ENCODE results near the gene CIC. TPM values are rescaled to one million over a fixed set of nuclear protein-coding genes. Genes with fewer than 3 reads are reported as not detected.

The CIC gene
- total and polyA plus RNA-seq, 10 of the 15 experiments (the other 5 are each of a cell fraction or from before 2014, with no cell fraction given) = 0.18 to 50.6 (median 7.1) TPM

DNA sequence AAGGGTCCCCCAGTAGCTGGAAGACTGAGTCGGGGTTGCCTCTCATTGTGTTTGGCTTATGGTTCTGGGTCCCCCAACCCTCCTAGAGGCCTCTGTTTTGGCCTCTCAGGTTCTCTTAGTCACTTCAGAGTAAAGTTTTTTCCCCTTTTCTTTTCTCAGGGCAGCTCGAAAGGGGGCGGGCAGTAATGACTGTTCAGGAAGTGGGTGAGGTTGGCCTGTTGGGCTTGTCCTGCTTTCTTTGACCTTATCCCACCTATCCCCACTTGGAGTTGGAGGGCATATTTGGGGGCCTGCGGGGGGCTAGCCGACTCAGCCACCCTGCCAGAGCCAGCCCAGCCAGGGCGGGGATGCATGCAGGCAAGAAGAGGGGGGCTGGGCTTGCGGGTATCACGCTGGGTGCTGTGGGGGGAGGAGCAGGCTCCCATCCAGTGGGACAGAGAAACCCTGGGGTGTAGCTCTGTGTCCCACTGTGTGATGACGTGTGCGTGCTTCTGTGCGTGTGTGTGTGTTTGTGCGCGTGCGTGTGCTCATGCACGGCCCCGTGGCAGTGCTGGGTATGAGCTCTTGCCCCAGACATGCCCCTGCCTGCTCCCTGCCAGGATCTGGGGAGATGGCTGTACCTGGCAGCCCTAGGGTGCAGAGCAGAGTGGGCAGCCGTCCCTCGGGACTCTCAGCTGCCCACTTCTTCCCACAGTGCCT, 1.4 kb downstream of the CIC start (continued):
- peak; percentile 41; the same call in 1 of the 2 replicates for TF ChIP-seq DPF2 (IDR thresholded peaks at IDR 0.05)
- TF ChIP-seq CREM (IDR thresholded peaks at IDR 0.05; ENCODE audit: low read depth) = peak; percentile 52
- TF ChIP-seq PAX5 (IDR thresholded peaks at IDR 0.05; ENCODE audit: borderline replicate concordance, low read depth, low read length) = no peak
- TF ChIP-seq TCF7 (IDR thresholded peaks at IDR 0.05; ENCODE audit: borderline replicate concordance) = no peak
- peak; percentile 43; the same call in 1 of the 2 replicates for TF ChIP-seq MXI1 (IDR thresholded peaks at IDR 0.05; ENCODE audit: low read depth, low read length)
- peak; percentile 46; the same call in 1 of the 2 replicates for TF ChIP-seq EED (IDR thresholded peaks at IDR 0.05; ENCODE audit: low read depth)
- peak; percentile 79 for TF ChIP-seq IKZF1 (conservative IDR thresholded peaks at IDR 0.05)
- peak; percentile 34; the same call in 1 of the 2 replicates for TF ChIP-seq RUNX3 (IDR thresholded peaks at IDR 0.05; ENCODE audit: low read length)
- peak in 1 of 2 experiments; percentile 64; a peak in 2 of 4 replicates for TF ChIP-seq BHLHE40 (IDR thresholded peaks at IDR 0.05; ENCODE audit: borderline replicate concordance in 1 of 2, low read depth in 2 of 2, low read length in 1 of 2)
- TF ChIP-seq ZBED1 (IDR thresholded peaks at IDR 0.05; ENCODE audit: borderline replicate concordance) = no peak

DNA sequence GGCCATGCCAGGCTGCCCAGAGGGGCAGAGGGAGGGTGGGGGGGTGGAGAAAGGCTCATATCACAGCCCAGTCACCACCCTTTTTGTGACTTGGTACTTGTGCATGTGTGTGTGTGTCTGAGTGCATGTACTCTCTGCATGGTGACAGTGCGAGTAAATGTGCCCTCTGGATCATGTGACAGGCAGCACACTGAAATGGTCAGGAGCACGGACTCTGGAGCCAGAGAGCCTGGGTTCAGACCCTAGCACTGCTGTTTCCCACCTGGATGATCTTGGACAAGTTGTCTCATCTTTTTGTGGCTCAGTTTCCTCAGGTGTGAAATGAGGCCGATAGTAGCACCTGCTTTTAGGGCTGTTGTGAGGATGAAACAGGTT, 2.0 kb downstream of the CIC start:
- H3K79me2 ChIP-seq (ENCODE audit: control insufficient read depth, insufficient read depth, low read length) = peaks cover 28% of the 10 kb centered on the region
- WGBS (ENCODE audit: insufficient coverage, insufficient replicate concordance, low lambda C conversion rate, missing lambda C conversion rate) = 30% methylated on average over 3 of the region's 3 CpGs
- H3K4me3 ChIP-seq = peak overlapping the region; percentile 47
- ATAC-seq (no peak), DNase-seq (ENCODE audit: low read depth, low spot score) (no peak), FAIRE-seq (no peak)
- intact Hi-C loops (cut with micrococcal nuclease; ENCODE audit: unreplicated experiment) (no loop called here), in situ Hi-C loops (cut with MboI) (no loop called here)
- ChIA-PET RAD21 (ENCODE audit: unreplicated experiment) (interaction anchor here (0.6 to 3.1 kb wide), 7 partner anchors 9 to 143 kb away, joined by 3 to 23 read pairs (median 5); partner anchors contain the start of gene GSK3A), POLR2A (interaction anchor here (1.0 to 3.2 kb wide), 10 partner anchors 8 to 125 kb away, joined by 3 to 24 read pairs (median 4); partner anchors contain the start of genes ERF, GSK3A and ZNF526), CTCF (interaction anchor here (1.0 to 3.2 kb wide), 4 partner anchors 9 to 34 kb away, joined by 3 to 39 read pairs (median 10); partner anchors contain the start of gene GSK3A), SMC1A (ENCODE audit: uncharacterized antibody, unreplicated experiment) (interaction anchor here (1.0 to 3.2 kb wide), 6 partner anchors 8 to 157 kb away, joined by 3 to 24 read pairs (median 6); partner anchors contain the start of gene ERF)
- H3K36me3 ChIP-seq (ENCODE audit: control insufficient read depth in 2 of 2, insufficient read depth in 2 of 2, low read length in 1 of 2) = peaks cover 3 to 19% of the 10 kb centered on the region in 2 experiments; a peak in 3 of 4 replicates
- peaks cover 25% of the 10 kb centered on the region for H3K4me1 ChIP-seq (ENCODE audit: control insufficient read depth, insufficient read depth, low read length)
- H4K20me1 ChIP-seq (ENCODE audit: control insufficient read depth, insufficient read depth) = no peaks in the 10 kb centered on the region; the same call in 1 of the 2 replicates
- H3K9ac ChIP-seq (ENCODE audit: control insufficient read depth, insufficient read depth, low read length) = peak overlapping the region; percentile 98
- BruUV-seq (replicated peaks) = no TSS peak
- H3K4me2 ChIP-seq (ENCODE audit: control insufficient read depth, insufficient read depth) = peak overlapping the region; percentile 99
- no peaks in the 10 kb centered on the region for H3K27me3 ChIP-seq (replicated peaks in 1 of 2; ENCODE audit: control insufficient read depth in 2 of 2, insufficient read depth in 2 of 2, low read length in 1 of 2)
- TF ChIP-seq, protein P1, sequence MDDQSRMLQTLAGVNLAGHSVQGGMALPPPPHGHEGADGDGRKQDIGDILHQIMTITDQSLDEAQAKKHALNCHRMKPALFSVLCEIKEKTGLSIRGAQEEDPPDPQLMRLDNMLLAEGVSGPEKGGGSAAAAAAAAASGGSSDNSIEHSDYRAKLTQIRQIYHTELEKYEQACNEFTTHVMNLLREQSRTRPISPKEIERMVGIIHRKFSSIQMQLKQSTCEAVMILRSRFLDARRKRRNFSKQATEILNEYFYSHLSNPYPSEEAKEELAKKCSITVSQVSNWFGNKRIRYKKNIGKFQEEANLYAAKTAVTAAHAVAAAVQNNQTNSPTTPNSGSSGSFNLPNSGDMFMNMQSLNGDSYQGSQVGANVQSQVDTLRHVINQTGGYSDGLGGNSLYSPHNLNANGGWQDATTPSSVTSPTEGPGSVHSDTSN (IDR thresholded peaks at IDR 0.05; ENCODE audit: insufficient replicate concordance, low read depth, low read length) = no peak
- TF ChIP-seq CHD2 (IDR thresholded peaks at IDR 0.05; ENCODE audit: borderline replicate concordance, low read depth, low read length) (0 out of 2 replicates have a peak, but pooled peaks have one; percentile 0), RAD51 (IDR thresholded peaks at IDR 0.05) (peak; percentile 43; the same call in 1 of the 2 replicates)
- TF ChIP-seq, protein P2, sequence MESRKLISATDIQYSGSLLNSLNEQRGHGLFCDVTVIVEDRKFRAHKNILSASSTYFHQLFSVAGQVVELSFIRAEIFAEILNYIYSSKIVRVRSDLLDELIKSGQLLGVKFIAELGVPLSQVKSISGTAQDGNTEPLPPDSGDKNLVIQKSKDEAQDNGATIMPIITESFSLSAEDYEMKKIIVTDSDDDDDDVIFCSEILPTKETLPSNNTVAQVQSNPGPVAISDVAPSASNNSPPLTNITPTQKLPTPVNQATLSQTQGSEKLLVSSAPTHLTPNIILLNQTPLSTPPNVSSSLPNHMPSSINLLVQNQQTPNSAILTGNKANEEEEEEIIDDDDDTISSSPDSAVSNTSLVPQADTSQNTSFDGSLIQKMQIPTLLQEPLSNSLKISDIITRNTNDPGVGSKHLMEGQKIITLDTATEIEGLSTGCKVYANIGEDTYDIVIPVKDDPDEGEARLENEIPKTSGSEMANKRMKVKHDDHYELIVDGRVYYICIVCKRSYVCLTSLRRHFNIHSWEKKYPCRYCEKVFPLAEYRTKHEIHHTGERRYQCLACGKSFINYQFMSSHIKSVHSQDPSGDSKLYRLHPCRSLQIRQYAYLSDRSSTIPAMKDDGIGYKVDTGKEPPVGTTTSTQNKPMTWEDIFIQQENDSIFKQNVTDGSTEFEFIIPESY (IDR thresholded peaks at IDR 0.05) = no peak
- TF ChIP-seq, protein P3, sequence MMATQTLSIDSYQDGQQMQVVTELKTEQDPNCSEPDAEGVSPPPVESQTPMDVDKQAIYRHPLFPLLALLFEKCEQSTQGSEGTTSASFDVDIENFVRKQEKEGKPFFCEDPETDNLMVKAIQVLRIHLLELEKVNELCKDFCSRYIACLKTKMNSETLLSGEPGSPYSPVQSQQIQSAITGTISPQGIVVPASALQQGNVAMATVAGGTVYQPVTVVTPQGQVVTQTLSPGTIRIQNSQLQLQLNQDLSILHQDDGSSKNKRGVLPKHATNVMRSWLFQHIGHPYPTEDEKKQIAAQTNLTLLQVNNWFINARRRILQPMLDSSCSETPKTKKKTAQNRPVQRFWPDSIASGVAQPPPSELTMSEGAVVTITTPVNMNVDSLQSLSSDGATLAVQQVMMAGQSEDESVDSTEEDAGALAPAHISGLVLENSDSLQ (IDR thresholded peaks at IDR 0.05) = no peak
- TF ChIP-seq, protein P4, sequence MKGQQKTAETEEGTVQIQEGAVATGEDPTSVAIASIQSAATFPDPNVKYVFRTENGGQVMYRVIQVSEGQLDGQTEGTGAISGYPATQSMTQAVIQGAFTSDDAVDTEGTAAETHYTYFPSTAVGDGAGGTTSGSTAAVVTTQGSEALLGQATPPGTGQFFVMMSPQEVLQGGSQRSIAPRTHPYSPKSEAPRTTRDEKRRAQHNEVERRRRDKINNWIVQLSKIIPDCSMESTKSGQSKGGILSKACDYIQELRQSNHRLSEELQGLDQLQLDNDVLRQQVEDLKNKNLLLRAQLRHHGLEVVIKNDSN (IDR thresholded peaks at IDR 0.05; ENCODE audit: borderline replicate concordance, extremely low read length, insufficient read depth, low read depth, low read length) = peak; percentile 16
- no peak overlapping the region for H2AFZ ChIP-seq (ENCODE audit: control insufficient read depth, low read depth, low read length)
- H3K27ac ChIP-seq (ENCODE audit: control insufficient read depth, insufficient read depth) = peak overlapping the region; percentile 94
- H3K9me3 ChIP-seq (replicated peaks; ENCODE audit: control insufficient read depth, insufficient read depth, low read length) = no peaks in the 10 kb centered on the region

All from GM12878 (cell line).